HG02798 (cell line): Measurements from ENCODE around the gene MCF2L.
"Not testable (repeated sequence)": the region's sequence is repeated elsewhere in the genome, so short reads cannot be mapped to it uniquely, and the experiment has no call there.

Source experiments
- ATAC-seq: cut with Tn5 transposase; IDR thresholded peaks from one replicate; pipeline ENCODE4 v1.9.1; 2021; ENCODE audit warnings: mild to moderate bottlenecking; ENCODE audit not compliant: unreplicated experiment, poor library complexity

Gene MCF2L

DNA sequence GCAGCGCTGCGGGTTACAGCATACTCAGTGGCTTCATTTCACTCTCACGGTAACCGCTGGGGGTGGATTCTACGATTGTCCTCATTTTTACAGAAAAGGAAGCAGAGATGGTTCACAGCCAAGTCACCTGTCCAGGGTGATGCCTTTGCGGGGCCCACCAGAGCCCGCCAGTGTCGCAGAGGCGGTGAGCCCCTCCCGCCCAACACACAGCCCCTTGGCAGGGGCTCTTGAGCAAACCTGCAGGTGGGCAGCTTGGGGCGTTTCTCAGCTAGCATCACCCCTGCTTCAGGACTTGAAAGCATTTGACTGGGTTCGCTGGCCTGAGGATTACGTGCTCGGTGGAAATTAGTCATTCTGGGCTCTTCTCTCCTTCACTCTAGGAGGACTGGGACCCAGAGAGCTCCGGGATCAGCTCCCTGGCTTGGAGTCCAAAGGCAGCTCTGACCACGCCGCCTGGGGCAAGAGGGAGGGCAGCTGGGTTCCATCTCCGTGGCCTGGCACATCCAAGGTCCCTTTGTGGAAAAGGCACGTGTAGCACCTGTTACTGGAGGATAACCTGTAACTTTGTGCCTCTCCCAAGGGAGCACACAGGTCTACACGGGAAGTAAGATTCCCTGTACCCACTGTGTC, 74.1 kb downstream of the MCF2L start:
- ATAC-seq, result no peak

DNA sequence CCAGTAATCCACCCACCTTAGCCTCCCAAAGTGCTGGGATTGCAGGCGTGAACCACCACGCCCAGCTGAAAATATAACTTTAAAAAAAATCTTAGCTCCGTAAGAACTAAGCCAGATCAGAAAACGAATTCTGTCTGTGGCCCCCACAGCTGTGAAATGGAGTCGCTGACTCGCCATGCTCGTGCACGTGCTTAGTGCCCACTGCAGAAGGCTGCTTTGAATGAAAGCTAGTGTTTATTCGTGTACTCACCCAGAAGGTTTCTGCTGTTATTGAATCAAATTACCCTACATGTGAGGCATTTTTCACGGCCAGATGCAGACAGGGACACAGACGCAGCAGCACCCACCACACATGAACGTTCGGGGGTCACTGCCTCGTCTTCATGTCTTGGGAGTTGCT, 74.9 kb downstream of the MCF2L start:
- no peak for ATAC-seq

DNA sequence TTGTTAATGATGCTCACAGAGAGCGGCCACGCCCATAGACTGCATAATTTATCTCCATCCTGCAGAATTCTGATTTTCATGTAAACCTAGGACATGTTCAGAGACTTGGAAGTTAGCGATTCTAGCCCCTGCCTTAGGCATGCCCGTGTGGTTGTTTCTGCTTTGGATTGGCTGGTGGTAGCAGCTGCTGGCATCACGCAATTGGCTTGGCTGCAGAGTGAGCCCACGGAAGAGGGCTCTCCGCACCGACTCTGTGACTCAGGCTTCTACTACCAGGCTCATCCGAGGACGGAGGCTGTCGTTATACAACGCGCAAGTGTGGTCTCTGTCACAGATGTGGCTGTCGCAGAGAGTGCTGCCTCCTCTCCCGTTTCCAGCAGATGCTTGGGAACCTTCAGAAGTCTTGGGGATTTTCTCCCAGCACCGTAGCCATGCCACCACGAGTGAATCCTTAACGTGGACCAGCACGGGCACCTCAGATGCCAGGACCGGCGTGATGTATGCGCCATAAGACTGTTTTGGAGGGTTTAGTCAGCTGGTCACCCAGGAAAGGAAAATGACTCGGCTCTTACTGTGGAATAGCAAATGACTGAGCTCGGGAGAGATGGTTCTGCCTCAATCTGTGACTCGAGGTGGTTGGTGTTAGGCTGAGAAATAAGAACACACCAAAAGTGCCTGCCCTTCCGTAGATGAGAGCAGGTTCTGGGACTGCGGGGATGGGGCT, 75.5 kb downstream of the MCF2L start:
- no peak for ATAC-seq

DNA sequence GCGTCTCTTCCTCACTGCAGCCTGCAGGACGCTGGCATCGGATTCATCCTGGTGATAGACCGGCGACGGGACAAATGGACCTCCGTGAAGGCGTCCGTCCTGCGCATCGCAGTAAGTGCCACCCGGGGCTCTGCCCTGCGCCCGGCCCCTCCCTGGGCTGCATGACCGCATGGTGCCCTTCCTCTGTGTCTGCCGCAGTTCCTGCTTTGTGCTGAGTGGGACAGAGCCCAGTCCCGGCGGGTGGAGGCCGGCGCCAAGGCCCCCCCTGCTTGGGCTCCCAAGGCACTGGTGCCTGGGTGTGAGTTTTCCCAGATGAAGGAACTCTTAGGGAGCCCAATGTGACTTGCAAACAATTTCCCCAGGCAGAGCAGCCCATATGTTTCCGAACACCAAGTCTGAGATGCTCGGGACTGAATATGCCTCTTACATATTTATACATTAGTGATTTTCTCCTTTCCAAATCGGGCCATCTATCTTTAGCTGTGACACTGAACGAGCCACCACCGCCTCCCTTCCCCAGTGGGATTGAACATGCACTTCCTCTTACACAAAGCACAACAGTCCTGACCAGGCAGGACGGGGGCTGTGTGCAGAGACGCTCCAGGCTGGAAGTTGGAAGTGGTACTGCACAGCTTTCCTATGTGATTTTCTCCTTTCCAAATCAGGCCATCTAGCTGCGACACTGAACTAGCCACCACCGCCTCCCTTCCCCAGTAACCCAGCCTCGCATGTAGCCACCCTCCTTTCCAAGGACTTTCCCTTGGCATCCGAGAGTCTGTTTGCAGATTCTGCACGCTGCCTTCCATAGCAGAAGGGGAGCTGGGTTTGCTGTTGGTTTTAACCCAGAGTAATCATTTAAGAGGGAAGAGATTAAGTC, 76.5 kb downstream of the MCF2L start:
- no peak for ATAC-seq

- ATAC-seq, result no peak
Observed at GRCh38 chr13:113046128-113046882, 77.3 kb downstream of the MCF2L start.

GRCh38 chr13:113046883-113047244, 77.8 kb downstream of the MCF2L start:
- no peak for ATAC-seq

GRCh38 chr13:113047587-113047986, 78.6 kb downstream of the MCF2L start:
- no peak for ATAC-seq

GRCh38 chr13:113048766-113049165, 79.8 kb downstream of the MCF2L start:
- ATAC-seq, result no peak

GRCh38 chr13:113049521-113049941, 80.5 kb downstream of the MCF2L start:
- ATAC-seq, result no peak

DNA sequence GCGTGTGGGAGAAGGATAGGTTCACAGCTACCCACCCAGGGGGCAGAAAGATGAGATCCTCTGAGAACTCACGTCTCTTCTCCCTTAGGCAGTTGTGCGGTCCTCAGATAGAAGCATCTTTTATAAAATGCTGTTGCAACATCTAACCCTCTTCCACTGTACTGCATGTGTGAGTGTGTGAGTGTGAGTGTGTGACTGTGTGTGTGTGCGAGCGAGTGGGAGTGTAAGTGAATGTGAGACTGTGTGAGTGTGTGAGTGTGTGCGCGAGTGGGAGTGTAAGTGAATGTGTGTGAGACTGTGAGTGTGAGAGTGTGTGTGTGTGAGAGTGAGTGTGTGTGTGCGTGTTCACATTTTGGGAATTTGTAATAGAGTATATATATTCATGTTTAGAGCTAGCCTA, 81.0 kb downstream of the MCF2L start:
- ATAC-seq, result no peak

DNA sequence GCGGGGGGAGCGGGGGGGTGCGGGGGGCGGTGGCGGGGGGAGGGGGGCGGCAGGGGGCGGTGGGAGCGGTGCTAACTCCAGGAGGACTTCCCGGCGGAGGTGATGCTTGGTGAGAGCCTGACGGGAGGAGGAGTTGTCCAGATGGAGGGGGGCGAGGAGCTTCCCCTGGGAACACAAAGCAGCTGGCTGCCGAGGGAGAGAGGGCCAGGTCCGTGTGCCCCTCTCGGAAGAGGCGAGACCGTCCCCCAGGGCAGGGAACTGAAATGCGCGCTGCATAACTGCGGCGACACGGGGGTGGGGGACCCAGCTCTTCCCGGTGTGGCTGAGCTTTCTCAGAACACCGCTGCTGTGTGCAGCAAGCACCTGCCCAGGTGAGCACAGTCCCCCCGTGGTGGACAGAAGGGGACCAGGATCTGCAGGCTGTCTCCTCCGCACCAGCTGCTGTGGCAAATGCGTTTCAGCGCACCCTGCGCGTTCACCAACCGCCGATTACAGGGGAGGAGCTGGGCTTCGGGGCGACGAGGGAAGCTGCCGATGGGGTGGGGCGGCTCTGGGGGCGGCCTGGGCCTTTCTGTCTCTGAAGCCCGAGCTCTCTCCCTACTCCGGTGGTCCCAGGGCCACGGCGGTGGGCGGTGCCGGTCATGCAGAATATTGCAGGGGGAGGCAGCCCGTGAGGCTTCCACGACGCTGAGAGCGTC, 81.9 kb downstream of the MCF2L start:
- no peak for ATAC-seq

DNA sequence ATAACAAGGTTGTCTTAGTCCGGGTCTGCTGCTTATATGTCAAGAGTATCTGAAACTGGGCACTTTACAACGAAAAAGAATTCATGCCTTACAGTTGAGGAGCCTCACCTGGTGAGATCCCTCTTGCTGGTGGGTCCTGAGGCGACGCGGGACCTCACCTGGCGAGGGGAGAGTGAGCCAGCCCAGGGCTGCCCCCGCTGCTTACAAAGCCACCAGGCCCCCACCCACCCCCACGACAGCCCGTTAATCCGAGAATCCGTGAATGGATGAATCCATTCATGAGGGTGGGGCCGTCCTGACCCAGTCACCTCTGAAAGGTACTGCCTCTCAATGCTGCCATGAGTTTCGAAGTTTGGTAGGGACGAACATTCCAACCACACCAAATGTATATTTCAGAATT, 82.6 kb downstream of the MCF2L start:
- ATAC-seq, result no peak

- ATAC-seq, result no peak
Observed at GRCh38 chr13:113052206-113052605, 83.2 kb downstream of the MCF2L start.

- ATAC-seq, result no peak
Observed at GRCh38 chr13:113052971-113053370, 84.0 kb downstream of the MCF2L start.

GRCh38 chr13:113053376-113053775, 84.4 kb downstream of the MCF2L start:
- no peak for ATAC-seq

- no peak for ATAC-seq
Observed at GRCh38 chr13:113053801-113054604, 85.0 kb downstream of the MCF2L start.

DNA sequence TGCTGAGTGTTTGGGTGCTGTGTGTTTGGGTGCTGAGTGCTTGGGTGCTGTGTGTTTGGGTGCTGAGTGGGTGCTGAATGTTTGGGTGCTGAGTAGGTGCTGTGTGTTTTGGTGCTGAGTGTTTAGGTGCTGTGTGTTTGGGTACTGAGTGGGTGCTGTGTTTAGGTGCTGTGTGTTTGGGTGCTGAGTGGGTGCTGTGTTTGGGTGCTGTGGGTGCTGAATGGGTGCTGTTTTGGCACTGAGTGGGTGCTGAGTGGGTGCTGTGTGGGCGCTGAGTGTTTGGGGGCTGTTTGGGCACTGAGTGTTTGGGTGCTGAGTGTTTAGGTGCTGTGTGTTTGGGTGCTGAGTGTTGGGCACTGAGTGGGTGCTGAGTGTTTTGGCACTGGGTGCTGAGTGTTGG, 88.1 kb downstream of the MCF2L start:
- ATAC-seq, result no peak

- ATAC-seq, result not testable (repeated sequence)
Observed at GRCh38 chr13:113057559-113057958, 88.5 kb downstream of the MCF2L start.
